Activated naive CD4-positive, alpha-beta T cell treated with anti-CD3 and anti-CD28 coated beads, Interleukin-2, amount 10 ng/mL, durations not matched to agents 7 days and 5 days (primary cell): ENCODE measurements around the gene FBLN2.
A peak's percentile ranks its signal among the peaks of the same experiment; 100 is the strongest.

ENCODE experiments used
- CTCF ChIA-PET: fragments of 350-600 bp; sonication (Branson Sonifier 250); formaldehyde crosslinking; loops from one replicate; lab custom pipeline; 2021; ENCODE audit warnings: antibody characterized with exemption; lab: Charles Lee
- DNase-seq: peaks from one replicate; pipeline ENCODE4 v3.0.0-alpha.2; 2020
- H3K27ac Mint-ChIP-seq: one replicate; pipeline ENCODE4 v1.8.0; 2021; ENCODE audit warnings: mild to moderate bottlenecking, moderate library complexity, mixed read lengths
- H3K27me3 Mint-ChIP-seq: one replicate; pipeline ENCODE4 v1.8.0; 2021; ENCODE audit warnings: mild to moderate bottlenecking, mixed read lengths
- H3K36me3 Mint-ChIP-seq: one replicate; pipeline ENCODE4 v1.8.0; 2021; ENCODE audit warnings: mixed read lengths
- H3K4me1 Mint-ChIP-seq: one replicate; pipeline ENCODE4 v1.8.0; 2021; ENCODE audit warnings: mixed read lengths
- H3K4me3 Mint-ChIP-seq: one replicate; pipeline ENCODE4 v1.8.0; 2021; ENCODE audit warnings: mild to moderate bottlenecking, moderate library complexity, mixed read lengths
- H3K9me3 Mint-ChIP-seq: one replicate; pipeline ENCODE4 v1.8.0; 2021; ENCODE audit warnings: mixed read lengths

The FBLN2 gene

GRCh38 chr3:13647298-13648059 is 98.6 kb downstream of the FBLN2 start:
- Mint-ChIP-seq H3K36me3 (no peaks in the 10 kb centered on the region), H3K27me3 (peaks cover 77% of the 10 kb centered on the region), H3K27ac (peak overlapping the region; percentile 34), H3K9me3 (no peaks in the 10 kb centered on the region), H3K4me1 (peaks cover 29% of the 10 kb centered on the region), H3K4me3 (no peak overlapping the region)
- peak; percentile 57 for DNase-seq
- CTCF ChIA-PET = interaction anchor here (0.7 to 13.5 kb wide), 20 partner anchors 9 to 555 kb away, joined by 3 to 352 read pairs (median 4); partner anchors contain the start of gene WNT7A

- CTCF ChIA-PET = interaction anchor here (0.7 to 13.5 kb wide), 26 partner anchors 8 to 556 kb away, joined by 3 to 352 read pairs (median 4); partner anchors contain the start of gene WNT7A
- H3K36me3 Mint-ChIP-seq = no peaks in the 10 kb centered on the region
- peaks cover 36% of the 10 kb centered on the region for H3K4me1 Mint-ChIP-seq
- DNase-seq = peak; percentile 81
- no peak overlapping the region for H3K4me3 Mint-ChIP-seq
- peaks cover 75% of the 10 kb centered on the region for H3K27me3 Mint-ChIP-seq
- H3K27ac Mint-ChIP-seq = peak overlapping the region; percentile 34
- H3K9me3 Mint-ChIP-seq = no peaks in the 10 kb centered on the region
These were observed 99.4 kb downstream of the FBLN2 start for GRCh38 chr3:13648060-13649001.

GRCh38 chr3:13650210-13651056 is 101.5 kb downstream of the FBLN2 start:
- Mint-ChIP-seq H3K4me1 (peaks cover 49% of the 10 kb centered on the region), H3K4me3 (no peak overlapping the region), H3K36me3 (no peaks in the 10 kb centered on the region), H3K27ac (peak overlapping the region; percentile 4), H3K27me3 (peaks cover 77% of the 10 kb centered on the region), H3K9me3 (no peaks in the 10 kb centered on the region)
- peak; percentile 84 for DNase-seq
- CTCF ChIA-PET = interaction anchor here (0.7 to 13.6 kb wide), 20 partner anchors 8 to 733 kb away, joined by 3 to 470 read pairs (median 4); partner anchors contain the start of gene WNT7A

- H3K36me3 Mint-ChIP-seq = no peaks in the 10 kb centered on the region
- peaks cover 55% of the 10 kb centered on the region for H3K4me1 Mint-ChIP-seq
- H3K27ac Mint-ChIP-seq = no peak overlapping the region
- no peak for DNase-seq
- H3K27me3 Mint-ChIP-seq = peaks cover 78% of the 10 kb centered on the region
- H3K4me3 Mint-ChIP-seq = no peak overlapping the region
- CTCF ChIA-PET = interaction anchor here (1.3 to 13.6 kb wide), 11 partner anchors 9 to 235 kb away, joined by 3 to 470 read pairs (median 6); partner anchors contain the start of gene WNT7A
- H3K9me3 Mint-ChIP-seq = no peaks in the 10 kb centered on the region
These were observed 102.1 kb downstream of the FBLN2 start for GRCh38 chr3:13651057-13651400.

- Mint-ChIP-seq H3K27ac (no peak overlapping the region), H3K9me3 (no peaks in the 10 kb centered on the region), H3K36me3 (no peaks in the 10 kb centered on the region), H3K27me3 (peaks cover 80% of the 10 kb centered on the region), H3K4me3 (no peak overlapping the region), H3K4me1 (peaks cover 54% of the 10 kb centered on the region)
- no peak for DNase-seq
- CTCF ChIA-PET = interaction anchor here (0.9 to 13.6 kb wide), 12 partner anchors 8 to 235 kb away, joined by 3 to 470 read pairs (median 4); partner anchors contain the start of gene WNT7A
These were observed 103.0 kb downstream of the FBLN2 start for GRCh38 chr3:13651775-13652428.

GRCh38 chr3:13652728-13653127 is 103.8 kb downstream of the FBLN2 start:
- Mint-ChIP-seq H3K36me3 (no peaks in the 10 kb centered on the region), H3K4me3 (no peak overlapping the region), H3K27ac (no peak overlapping the region), H3K4me1 (peaks cover 52% of the 10 kb centered on the region), H3K9me3 (no peaks in the 10 kb centered on the region), H3K27me3 (peaks cover 80% of the 10 kb centered on the region)
- DNase-seq = no peak
- CTCF ChIA-PET = interaction anchor here (1.1 to 13.6 kb wide), 6 partner anchors 9 to 235 kb away, joined by 3 to 470 read pairs (median 4); partner anchors contain the start of gene WNT7A

GRCh38 chr3:13653631-13654279 is 104.8 kb downstream of the FBLN2 start:
- H3K27me3 Mint-ChIP-seq = peaks cover 80% of the 10 kb centered on the region
- H3K36me3 Mint-ChIP-seq = no peaks in the 10 kb centered on the region
- no peaks in the 10 kb centered on the region for H3K9me3 Mint-ChIP-seq
- no peak overlapping the region for H3K4me3 Mint-ChIP-seq
- CTCF ChIA-PET = interaction anchor here (1.0 to 13.6 kb wide), 5 partner anchors 10 to 232 kb away, joined by 3 to 470 read pairs (median 7); partner anchors contain the start of gene WNT7A
- no peak for DNase-seq
- peak overlapping the region; percentile 24 for H3K27ac Mint-ChIP-seq
- peaks cover 45% of the 10 kb centered on the region for H3K4me1 Mint-ChIP-seq

GRCh38 chr3:13654330-13655060 is 105.6 kb downstream of the FBLN2 start:
- Mint-ChIP-seq H3K36me3 (no peaks in the 10 kb centered on the region), H3K9me3 (no peaks in the 10 kb centered on the region), H3K27me3 (peaks cover 80% of the 10 kb centered on the region), H3K4me1 (peaks cover 44% of the 10 kb centered on the region), H3K4me3 (no peak overlapping the region), H3K27ac (no peak overlapping the region)
- peak; percentile 67 for DNase-seq
- CTCF ChIA-PET = interaction anchor here (0.6 to 13.6 kb wide), 8 partner anchors 7 to 723 kb away, joined by 3 to 470 read pairs (median 6); partner anchors contain the start of gene WNT7A

GRCh38 chr3:13655061-13655913 is 106.4 kb downstream of the FBLN2 start:
- Mint-ChIP-seq H3K4me1 (peaks cover 40% of the 10 kb centered on the region), H3K27me3 (peaks cover 80% of the 10 kb centered on the region), H3K4me3 (peak overlapping the region; percentile 10), H3K36me3 (no peaks in the 10 kb centered on the region), H3K27ac (no peak overlapping the region), H3K9me3 (no peaks in the 10 kb centered on the region)
- peak; percentile 47 for DNase-seq
- CTCF ChIA-PET = interaction anchor here (0.6 to 13.6 kb wide), 12 partner anchors 8 to 722 kb away, joined by 3 to 470 read pairs (median 4); partner anchors contain the start of gene WNT7A

GRCh38 chr3:13656584-13657301 is 107.8 kb downstream of the FBLN2 start:
- Mint-ChIP-seq H3K27ac (no peak overlapping the region), H3K4me1 (peaks cover 37% of the 10 kb centered on the region), H3K36me3 (no peaks in the 10 kb centered on the region), H3K27me3 (peaks cover 72% of the 10 kb centered on the region), H3K4me3 (no peak overlapping the region), H3K9me3 (peaks cover 1% of the 10 kb centered on the region)
- no peak for DNase-seq
- CTCF ChIA-PET = interaction anchor here (0.7 to 13.6 kb wide), 31 partner anchors 9 to 575 kb away, joined by 3 to 470 read pairs (median 4); partner anchors contain the start of gene WNT7A
